T-helper 22 cell (primary cell): ENCODE measurements around the gene CATSPERD.
A peak's percentile ranks its signal among the peaks of the same experiment; 100 is the strongest.

Experiments
- DNase-seq: peaks from one replicate; pipeline ENCODE4 v3.0.0-alpha.2; 2020; ENCODE audit warnings: low read depth

The CATSPERD gene

DNA sequence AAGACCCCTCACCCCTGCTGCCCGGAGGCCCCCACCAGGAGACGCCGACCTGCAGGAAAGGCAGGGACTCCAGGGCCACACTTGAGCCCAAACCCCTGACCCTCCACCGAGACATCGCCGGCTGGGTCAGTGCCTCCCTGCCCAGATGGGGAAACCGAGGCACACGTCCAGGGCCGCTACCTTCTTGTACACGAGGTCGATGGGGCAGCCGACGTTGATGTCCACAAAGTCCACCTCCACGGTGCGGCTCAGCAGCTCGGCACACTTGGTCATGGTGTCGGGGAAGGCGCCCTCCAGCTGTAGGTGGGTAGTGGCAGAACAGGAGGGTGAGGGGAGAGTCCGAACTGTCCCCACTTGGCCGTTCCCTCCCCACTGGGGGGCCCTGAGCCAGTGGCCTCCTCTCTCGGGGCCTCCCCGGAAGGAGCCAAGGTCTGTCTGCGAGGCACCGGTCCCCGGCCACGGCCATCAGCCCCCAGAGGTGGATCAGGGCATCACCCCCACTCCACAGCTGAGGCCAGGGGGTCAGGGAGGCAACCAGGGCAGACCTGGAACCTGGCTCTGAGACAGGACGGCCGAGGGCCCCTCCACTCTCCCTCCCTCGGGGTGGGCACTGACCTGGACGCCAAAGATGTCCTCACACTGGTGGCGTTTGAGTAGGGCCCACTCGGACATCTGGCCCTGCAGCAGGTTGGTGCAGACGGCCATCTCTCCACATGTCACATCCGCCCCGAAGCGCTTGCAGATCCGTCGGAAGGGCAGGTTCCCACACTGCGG is 67.2 kb downstream of the CATSPERD start:
- DNase-seq = no peak

- DNase-seq = no peak
Observed at GRCh38 chr19:5788422-5788821, 68.0 kb downstream of the CATSPERD start.

DNA sequence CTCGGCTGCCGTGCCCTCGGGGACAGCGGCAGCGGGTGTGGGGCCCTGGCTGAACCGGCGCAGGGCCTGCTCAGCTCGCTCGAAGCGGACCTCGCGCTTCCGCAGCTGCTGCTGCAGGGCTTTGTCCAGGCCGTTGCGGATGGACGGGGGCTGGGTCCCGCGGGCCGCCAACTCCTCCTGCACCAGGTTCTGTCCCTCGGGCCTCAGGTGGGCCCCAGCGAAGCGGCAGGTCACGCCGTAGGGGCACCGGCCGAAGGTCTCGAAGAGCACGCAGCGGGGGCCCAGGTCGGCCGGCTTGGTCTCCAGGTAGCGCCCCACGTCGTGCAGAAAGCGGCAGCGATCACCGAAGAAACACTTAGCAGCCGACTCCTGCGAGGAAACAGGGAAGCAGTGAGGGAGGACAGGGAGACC is 68.9 kb downstream of the CATSPERD start:
- DNase-seq = no peak

DNA sequence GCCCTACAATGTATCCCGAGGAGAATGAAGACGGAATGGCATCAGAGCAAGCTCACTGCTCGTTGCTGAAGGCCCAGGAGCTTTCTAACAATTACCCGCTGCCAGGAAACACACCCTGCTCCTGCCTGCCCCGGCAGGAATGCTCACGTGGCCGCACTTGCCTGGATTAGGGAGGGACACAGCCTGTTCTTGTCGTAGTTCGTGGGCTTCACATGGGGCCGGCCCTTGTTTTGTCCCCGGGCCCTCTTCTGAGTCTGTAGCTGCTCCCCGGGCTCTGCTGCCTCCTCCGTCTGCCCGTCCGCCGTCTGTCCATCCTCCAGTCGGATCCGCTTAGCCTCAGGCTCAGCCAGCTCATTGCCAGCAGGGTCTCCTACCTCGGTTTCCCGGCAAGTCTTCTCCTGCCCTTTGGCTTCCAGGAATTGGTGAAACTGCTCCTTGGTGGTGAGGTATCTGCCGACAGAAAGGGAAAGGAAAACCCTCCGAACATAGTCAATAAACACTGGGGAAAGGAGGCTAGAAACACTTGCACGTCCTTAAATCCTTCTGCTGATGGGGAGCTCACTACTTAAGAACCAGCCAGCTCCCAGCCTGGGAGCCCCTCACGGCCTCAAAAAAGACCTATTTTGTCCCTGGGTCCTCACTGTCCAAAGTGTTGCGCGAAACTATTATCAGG is 69.6 kb downstream of the CATSPERD start:
- no peak for DNase-seq

GRCh38 chr19:5790559-5791520 is 70.4 kb downstream of the CATSPERD start, which contains the start of gene DUS3L:
TSS of gene DUS3L (minus strand) at chr19:5791163. CDS start at chr19:5791141, 22 bp downstream.
- peak; percentile 95 for DNase-seq

GRCh38 chr19:5792224-5792623 is 71.8 kb downstream of the CATSPERD start:
- DNase-seq = no peak

DNA sequence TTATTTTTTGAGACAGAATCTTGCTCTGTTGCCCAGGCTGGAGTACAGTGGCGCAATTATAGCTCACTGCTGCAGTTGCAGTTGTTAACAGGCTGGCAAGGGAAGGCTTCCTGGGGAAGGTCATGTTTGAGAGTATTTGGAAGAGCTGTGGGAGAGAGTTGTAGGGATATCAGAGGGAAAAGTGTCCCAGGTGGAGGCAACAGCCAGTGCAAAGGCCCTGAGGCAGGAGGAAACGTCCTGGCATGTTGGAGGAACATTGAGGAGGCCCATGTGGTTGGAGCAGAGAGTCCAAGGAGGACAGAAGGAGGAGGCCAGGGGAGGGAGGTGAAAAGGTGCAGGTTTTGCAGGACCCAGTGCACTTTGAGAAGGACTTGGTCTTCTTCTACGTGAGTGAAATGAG is 72.8 kb downstream of the CATSPERD start:
- no peak for DNase-seq

DNA sequence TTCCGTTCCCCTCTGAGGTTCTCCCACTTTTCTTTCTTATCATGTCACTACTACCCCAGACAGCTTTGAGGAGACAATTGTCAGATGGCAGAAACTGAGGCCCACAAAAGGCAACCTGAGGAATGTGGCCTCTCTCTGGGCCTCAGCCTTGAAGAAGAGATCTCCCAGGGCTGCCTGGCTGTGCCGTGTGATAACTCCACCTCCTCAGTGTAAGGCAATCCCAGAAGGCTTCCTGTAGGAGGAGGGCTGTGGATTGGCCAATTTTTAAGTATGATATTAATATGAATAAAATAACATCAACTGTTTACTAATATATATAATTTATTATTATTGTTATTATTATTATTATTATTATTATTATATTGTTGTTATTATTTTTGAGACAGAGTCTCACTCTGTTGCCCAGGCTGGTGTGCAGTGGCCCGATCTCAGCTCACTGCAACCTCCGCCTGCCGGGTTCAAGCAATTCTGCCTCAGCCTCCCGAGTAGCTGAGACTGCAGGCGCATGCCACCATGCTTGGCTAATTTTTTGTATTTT is 75.0 kb downstream of the CATSPERD start:
- DNase-seq = no peak

DNA sequence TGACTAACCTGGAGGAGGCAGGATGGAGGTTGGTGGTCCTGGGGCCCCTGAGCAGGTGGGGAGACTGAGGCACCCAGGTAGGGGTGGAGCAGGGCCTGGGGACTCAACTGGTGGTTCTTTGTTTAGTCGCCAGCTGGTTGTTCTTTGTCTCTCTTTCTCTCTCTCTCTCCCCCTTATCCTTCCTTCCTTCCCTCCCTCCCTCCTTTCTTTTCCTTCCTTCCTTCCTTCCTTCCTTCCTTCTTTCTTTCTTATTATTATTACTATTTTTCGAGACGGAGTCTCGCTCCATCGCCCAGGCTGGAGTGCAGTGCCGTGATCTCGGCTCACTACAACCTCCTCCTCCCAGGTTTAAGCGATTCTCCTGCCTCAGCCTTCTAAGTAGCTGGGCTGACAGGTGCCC is 77.8 kb downstream of the CATSPERD start:
- DNase-seq = no peak

GRCh38 chr19:5799247-5800241 is 79.1 kb downstream of the CATSPERD start:
- no peak for DNase-seq

GRCh38 chr19:5800361-5801270 is 80.2 kb downstream of the CATSPERD start:
- no peak for DNase-seq

DNA sequence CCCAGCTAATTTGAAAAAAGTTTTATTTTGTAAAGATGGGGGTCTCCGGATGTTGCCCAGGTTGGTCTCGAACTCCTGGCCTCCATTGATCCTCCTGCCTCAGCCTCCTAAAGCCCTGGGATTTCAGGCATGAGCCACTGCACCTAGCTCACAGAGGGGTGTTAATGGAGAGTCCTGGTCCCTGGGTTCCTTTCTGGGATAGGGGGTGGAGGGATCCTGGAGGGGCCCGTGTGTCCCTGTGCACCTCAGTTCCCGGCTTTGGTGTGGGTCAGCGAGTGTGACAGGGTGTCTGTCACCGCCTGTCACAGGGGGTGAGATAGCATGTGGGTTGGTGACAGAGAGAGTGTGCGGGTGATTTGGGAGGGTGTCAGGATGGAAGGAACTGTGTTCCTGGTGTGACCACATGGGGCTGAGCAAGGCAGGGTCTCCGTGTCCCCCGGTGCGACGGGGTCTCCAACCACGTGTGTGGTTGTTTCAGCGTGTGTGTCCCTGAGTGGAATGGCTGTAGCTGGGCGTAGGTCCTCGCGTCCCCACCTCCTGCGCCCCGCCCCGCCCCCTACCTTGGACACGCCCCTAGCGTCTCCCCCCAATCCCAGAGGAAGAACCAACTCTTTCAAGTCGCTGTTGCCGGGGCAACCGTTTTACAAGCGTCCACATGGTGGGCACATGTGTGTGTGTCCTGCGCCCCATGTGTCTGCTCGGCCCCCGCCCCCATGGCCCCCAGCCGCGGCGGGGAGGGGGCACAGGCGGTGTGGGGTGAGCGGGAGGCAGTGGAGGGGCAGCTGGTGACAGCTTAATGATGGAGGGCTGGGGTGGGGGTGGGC is 81.6 kb downstream of the CATSPERD start:
- DNase-seq = no peak

DNA sequence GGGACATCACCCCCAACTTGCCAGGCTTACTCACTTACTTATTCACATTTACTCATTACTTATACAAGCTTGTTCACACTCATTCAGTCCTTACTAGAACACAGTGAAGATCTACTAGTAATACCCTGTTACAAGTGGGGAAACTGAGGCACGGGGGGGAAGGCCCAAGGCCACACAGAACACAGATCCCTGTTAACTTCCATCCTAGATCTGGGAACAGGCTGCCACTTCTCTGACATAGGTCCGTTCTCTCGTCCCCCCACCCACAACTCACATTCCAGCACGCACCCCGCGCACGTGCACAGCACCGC is 83.0 kb downstream of the CATSPERD start:
- no peak for DNase-seq

- DNase-seq = peak; percentile 83
Observed at GRCh38 chr19:5803752-5804515, 83.5 kb downstream of the CATSPERD start.

DNA sequence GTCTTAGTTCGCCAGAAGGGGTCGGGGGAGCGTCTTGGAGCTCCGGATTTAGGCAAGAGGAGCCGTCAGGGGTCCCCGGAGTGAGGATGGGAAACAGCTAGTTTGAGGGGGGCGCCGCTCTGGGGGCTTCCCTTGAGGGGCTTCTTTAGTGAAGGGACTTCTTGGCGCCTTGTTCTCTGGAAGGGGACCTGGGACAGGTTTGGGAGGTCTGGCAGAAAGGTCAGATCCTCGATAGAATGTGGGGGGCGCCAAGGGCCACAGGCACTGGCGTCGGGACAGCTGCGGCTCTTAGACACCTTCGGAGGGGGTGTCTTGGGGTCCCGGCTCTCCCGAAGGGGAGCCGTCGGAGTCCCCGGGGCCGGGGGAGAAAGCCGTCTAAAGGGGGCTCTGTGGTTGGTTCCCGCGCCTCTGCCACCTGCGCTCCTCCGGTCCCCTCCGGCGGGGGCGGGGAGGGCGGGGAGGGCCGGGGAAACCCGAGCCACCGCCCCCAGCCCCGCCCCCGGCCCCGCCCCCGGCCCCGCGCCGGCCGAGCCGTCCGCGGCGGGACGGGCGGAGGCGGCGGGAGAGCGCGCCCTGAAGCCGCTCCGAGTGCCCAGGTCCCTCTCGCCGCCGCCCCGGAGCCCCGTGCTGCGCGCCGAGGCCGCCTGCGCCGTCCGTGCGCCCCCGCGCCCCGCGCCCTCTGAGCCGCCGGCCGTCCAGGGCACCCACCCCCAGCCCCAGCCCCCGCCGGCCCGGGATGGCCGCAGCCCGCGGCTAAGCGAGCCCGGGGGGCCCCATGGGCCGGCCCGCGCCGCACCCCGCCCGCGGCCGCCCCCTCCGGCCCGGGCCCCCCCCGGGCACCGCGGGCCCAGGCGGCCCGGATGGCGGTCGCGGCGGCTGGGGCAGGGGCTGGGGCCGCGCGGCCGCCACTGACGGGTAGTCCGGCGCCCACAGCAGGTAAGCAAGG is 84.4 kb downstream of the CATSPERD start, which contains the start of gene NRTN:
TSS of gene NRTN (plus strand) at position 552 of the 946 bp plus-strand sequence. CDS start 19,099 bp downstream, outside the sequence.
- peak; percentile 32 for DNase-seq

- no peak for DNase-seq
Observed at GRCh38 chr19:5805462-5806132, 85.2 kb downstream of the CATSPERD start.
